Limb (tissue), 2 donors: ENCODE measurements around the gene NUMB.
"Not testable (repeated sequence)": the region's sequence is repeated elsewhere in the genome, so short reads cannot be mapped to it uniquely, and the experiment has no call there.

ENCODE experiments used
- DNase-seq, 2 donors: peaks; one replicate each; pipeline ENCODE4 v3.0.0-alpha.2; 2016; ENCODE audit errors: extremely low spot score in 2 of 2

The NUMB gene

GRCh38 chr14:73422515-73422914, 35.8 kb downstream of the NUMB start:
- no peak for DNase-seq

GRCh38 chr14:73418227-73418626, 40.1 kb downstream of the NUMB start:
- no peak for DNase-seq

GRCh38 chr14:73406248-73406647, 52.1 kb downstream of the NUMB start:
- DNase-seq = not testable (repeated sequence)

- no peak for DNase-seq
Observed at GRCh38 chr14:73403181-73403752, 55.1 kb downstream of the NUMB start.

- no peak for DNase-seq
Observed at GRCh38 chr14:73402579-73402978, 55.8 kb downstream of the NUMB start.

GRCh38 chr14:73397810-73398209, 60.5 kb downstream of the NUMB start:
- DNase-seq = no peak

- no peak for DNase-seq
Observed at GRCh38 chr14:73394317-73394716, 64.0 kb downstream of the NUMB start.

- no peak for DNase-seq
Observed at GRCh38 chr14:73393375-73393774, 65.0 kb downstream of the NUMB start.

GRCh38 chr14:73392329-73393257, 65.8 kb downstream of the NUMB start:
- DNase-seq = no peak

GRCh38 chr14:73387860-73388259, 70.5 kb downstream of the NUMB start:
- DNase-seq = not testable (repeated sequence)

GRCh38 chr14:73386342-73386741, 72.0 kb downstream of the NUMB start:
- no peak for DNase-seq

GRCh38 chr14:73385021-73385420, 73.3 kb downstream of the NUMB start:
- DNase-seq = not testable (repeated sequence)

- DNase-seq = no peak
Observed at GRCh38 chr14:73383356-73383755, 75.0 kb downstream of the NUMB start.

GRCh38 chr14:73381380-73382013, 76.8 kb downstream of the NUMB start:
- no peak for DNase-seq

- DNase-seq = no peak
Observed at GRCh38 chr14:73376585-73376984, 81.8 kb downstream of the NUMB start.

- DNase-seq = no peak
Observed at GRCh38 chr14:73375861-73376260, 82.5 kb downstream of the NUMB start.

GRCh38 chr14:73374218-73374617, 84.1 kb downstream of the NUMB start:
- DNase-seq = no peak

GRCh38 chr14:73372529-73372928, 85.8 kb downstream of the NUMB start:
- DNase-seq = no peak

GRCh38 chr14:73370561-73370960, 87.8 kb downstream of the NUMB start:
- DNase-seq = no peak

- no peak for DNase-seq
Observed at GRCh38 chr14:73369428-73369827, 88.9 kb downstream of the NUMB start.

- no peak for DNase-seq
Observed at GRCh38 chr14:73368616-73369015, 89.7 kb downstream of the NUMB start.

GRCh38 chr14:73365727-73366126, 92.6 kb downstream of the NUMB start:
- no peak for DNase-seq
